Breast epithelium (tissue), 4 donors: Measurements from ENCODE around the gene TMEM131. TPM values are rescaled to one million over a fixed set of nuclear protein-coding genes. Genes with fewer than 3 reads are reported as not detected.

ENCODE experiments used
- DNase-seq, 2 donors: peaks; one replicate each; pipeline ENCODE4 v3.0.0-alpha.2; 2019; ENCODE audit warnings: low spot score in 2 of 2
- H3K27ac ChIP-seq, 2 donors: fragments of 200-600 bp; sonication (generic) in 1 of 2; one replicate each; pipeline ENCODE4 v1.5.1; 2016 to 2019; ENCODE audit warnings: mild to moderate bottlenecking in 1 of 2
- H3K27me3 ChIP-seq, 2 donors: fragments of 200-600 bp; sonication (generic) in 1 of 2; one replicate each; pipeline versions ENCODE4 v1.5.1 to v1.6.0; 2017 to 2019; ENCODE audit warnings: control low read depth in 1 of 2, mild to moderate bottlenecking in 1 of 2
- H3K36me3 ChIP-seq: fragments of 200-600 bp; one replicate; pipeline ENCODE4 v1.5.1; 2019
- H3K4me1 ChIP-seq, 2 donors: fragments of 200-600 bp; sonication (generic); one replicate each; pipeline ENCODE4 v1.5.1; 2016 to 2019; ENCODE audit warnings: control low read depth in 1 of 2
- H3K4me3 ChIP-seq, 3 donors: fragments of 200-600 bp; sonication (generic); 1 replicate in 2 of 3; 2 replicates in 1 of 3; pipeline ENCODE4 v1.5.1; 2016 to 2019; ENCODE audit warnings: mild to moderate bottlenecking in 3 of 3, moderate library complexity in 2 of 3
- H3K9me3 ChIP-seq, 2 donors: fragments of 200-600 bp; sonication (generic) in 1 of 2; one replicate each; pipeline ENCODE4 v1.5.1; 2016 to 2019; ENCODE audit warnings: control low read depth in 1 of 2
- POLR2A ChIP-seq: fragments of 450-650 bp; IDR thresholded peaks from one replicate; pipeline ENCODE4 v1.6.1; 2016; ENCODE audit warnings: antibody characterized with exemption, mild to moderate bottlenecking, moderate library complexity
- POLR2AphosphoS5 ChIP-seq, 3 donors: sonication (generic); formaldehyde crosslinking; IDR thresholded peaks; one replicate each; pipeline ENCODE4 v1.6.1; 2017; ENCODE audit warnings: antibody characterized with exemption in 3 of 3
- intact Hi-C: fragments of 100-400 bp; cut with DNase I; formaldehyde crosslinking; loops from one replicate; pipeline ENCODE4 v1.15.1; 2023; ENCODE audit warnings: low total_unique reads
- total RNA-seq, 3 donors: library from RNA; depleted of rRNA; stranded (reverse); fragments of >200 nt; gene quantifications; one replicate each; pipeline ENCODE4 v1.1.0, GENCODE V29; 2016
- TF ChIP-seq, protein P1 (sequence below), 3 donors: fragments of 450-650 bp; IDR thresholded peaks; one replicate each; pipeline ENCODE4 v1.5.1; 2016 to 2017; ENCODE audit warnings: antibody characterized with exemption in 3 of 3, mild to moderate bottlenecking in 3 of 3, moderate library complexity in 3 of 3

Gene TMEM131
- total RNA-seq, 3 donors from 2014 or later: 30.6 to 47.4 (median 41.3) TPM

DNA sequence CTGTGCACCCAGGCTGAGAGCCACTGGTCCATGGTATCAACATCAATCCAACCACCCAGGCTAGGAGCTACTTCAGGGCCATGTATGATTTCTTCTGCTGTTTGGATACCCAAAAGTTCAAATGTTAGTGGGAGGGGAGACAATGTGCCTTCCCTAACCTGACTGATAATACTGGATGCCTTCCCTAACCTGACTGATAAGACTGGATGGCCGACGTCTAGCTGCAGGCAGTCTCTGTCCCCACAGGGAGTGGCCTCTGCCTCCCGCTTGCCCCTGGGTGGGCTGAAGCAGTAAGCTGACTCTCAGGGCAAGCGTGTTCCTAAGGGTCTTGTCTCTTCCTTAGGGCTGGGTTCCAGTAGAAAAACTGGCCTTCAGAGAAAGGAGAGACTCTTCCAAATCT lies 216.6 kb downstream of the TMEM131 start:
- Histone ChIP-seq H3K27me3 (no peaks in the 10 kb centered on the region), H3K36me3 (peaks cover 6% of the 10 kb centered on the region), H3K4me3 (no peak overlapping the region), H3K4me1 (no peaks in the 10 kb centered on the region), H3K27ac (no peak overlapping the region), H3K9me3 (no peaks in the 10 kb centered on the region)
- TF ChIP-seq POLR2AphosphoS5 (IDR thresholded peaks at IDR 0.05): no peak
- TF ChIP-seq, protein P1, sequence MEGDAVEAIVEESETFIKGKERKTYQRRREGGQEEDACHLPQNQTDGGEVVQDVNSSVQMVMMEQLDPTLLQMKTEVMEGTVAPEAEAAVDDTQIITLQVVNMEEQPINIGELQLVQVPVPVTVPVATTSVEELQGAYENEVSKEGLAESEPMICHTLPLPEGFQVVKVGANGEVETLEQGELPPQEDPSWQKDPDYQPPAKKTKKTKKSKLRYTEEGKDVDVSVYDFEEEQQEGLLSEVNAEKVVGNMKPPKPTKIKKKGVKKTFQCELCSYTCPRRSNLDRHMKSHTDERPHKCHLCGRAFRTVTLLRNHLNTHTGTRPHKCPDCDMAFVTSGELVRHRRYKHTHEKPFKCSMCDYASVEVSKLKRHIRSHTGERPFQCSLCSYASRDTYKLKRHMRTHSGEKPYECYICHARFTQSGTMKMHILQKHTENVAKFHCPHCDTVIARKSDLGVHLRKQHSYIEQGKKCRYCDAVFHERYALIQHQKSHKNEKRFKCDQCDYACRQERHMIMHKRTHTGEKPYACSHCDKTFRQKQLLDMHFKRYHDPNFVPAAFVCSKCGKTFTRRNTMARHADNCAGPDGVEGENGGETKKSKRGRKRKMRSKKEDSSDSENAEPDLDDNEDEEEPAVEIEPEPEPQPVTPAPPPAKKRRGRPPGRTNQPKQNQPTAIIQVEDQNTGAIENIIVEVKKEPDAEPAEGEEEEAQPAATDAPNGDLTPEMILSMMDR (IDR thresholded peaks at IDR 0.05): no peak
- no peak for TF ChIP-seq POLR2A
- intact Hi-C loops: no loop called here
- DNase-seq: no peak

DNA sequence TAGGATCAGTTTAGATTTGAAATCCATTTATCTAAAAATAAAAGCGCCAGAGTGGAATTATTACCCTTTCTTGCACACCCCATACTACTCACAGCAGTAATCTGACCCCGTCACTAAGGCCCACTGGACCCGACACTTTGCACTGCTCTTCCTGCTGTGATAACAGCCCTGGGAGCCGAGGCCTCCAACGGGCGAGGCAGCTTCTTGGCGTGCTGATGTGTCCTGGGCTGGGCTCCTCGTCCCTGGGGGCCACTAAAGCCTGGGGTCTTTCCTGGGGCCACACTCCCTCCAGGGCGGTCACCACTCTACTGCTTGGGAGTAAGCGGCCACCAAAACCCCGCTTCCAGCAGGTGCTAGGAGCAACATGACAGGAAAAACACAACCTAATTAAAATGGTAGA lies 220.7 kb downstream of the TMEM131 start:
- H3K36me3 ChIP-seq: peaks cover 6% of the 10 kb centered on the region

DNA sequence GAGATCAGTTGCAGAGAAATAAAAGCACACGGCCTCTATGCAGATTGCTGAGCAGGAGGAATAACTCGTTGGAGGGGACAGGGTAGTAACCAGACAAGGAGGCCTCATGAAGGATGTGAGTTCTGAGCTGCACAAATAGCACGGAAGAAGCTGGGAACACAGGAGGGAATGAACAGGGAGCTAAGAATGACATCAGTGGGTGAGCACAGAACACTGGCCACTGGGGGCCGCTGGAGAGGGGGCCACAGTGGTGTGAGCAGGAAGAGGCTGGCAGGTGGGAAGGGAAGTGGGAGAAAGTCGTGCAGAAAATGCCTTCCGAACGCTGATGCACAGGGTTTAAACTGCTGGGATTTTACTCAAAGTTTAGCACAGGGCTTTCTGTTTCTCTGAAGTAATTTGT lies 221.3 kb downstream of the TMEM131 start:
- intact Hi-C loops: no loop called here
- H3K36me3 ChIP-seq: peaks cover 6% of the 10 kb centered on the region
- TF ChIP-seq POLR2A (no peak), POLR2AphosphoS5 (IDR thresholded peaks at IDR 0.05) (no peak)
- TF ChIP-seq, protein P1 (IDR thresholded peaks at IDR 0.05): no peak
- no peak for DNase-seq
- H3K27me3 ChIP-seq: no peaks in the 10 kb centered on the region
- no peaks in the 10 kb centered on the region for H3K9me3 ChIP-seq
- no peaks in the 10 kb centered on the region for H3K4me1 ChIP-seq
- no peak overlapping the region for H3K27ac ChIP-seq
- no peak overlapping the region for H3K4me3 ChIP-seq

More for the DNA sequence above, 220.7 kb downstream of the TMEM131 start:
- no peaks in the 10 kb centered on the region for H3K4me1 ChIP-seq
- no peak overlapping the region for H3K4me3 ChIP-seq
- intact Hi-C loops: no loop called here
- H3K9me3 ChIP-seq: no peaks in the 10 kb centered on the region
- no peak overlapping the region for H3K27ac ChIP-seq
- DNase-seq: no peak
- no peaks in the 10 kb centered on the region for H3K27me3 ChIP-seq
- TF ChIP-seq, protein P1 (IDR thresholded peaks at IDR 0.05): no peak
- TF ChIP-seq POLR2AphosphoS5 (IDR thresholded peaks at IDR 0.05) (no peak), POLR2A (no peak)

DNA sequence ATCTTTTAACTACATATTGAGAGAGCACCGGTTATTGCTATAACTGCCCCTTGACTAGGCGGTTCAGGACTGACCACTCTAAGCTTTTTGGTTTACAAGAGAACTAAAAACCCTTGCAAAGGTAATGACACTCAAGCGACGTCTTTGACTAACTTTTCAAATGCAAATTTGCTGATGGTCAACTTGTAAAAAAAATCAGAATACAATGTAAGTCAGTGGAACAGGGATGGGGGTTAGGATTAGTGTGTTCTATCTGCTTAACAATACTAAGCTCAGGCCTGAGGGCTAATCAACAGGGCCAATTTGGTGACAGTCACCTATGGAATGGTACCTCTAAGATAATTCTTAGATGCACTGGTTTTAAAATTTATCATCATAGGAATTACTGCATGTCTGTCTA lies 225.3 kb downstream of the TMEM131 start:
- Histone ChIP-seq H3K9me3 (no peaks in the 10 kb centered on the region), H3K27me3 (no peaks in the 10 kb centered on the region), H3K27ac (no peak overlapping the region), H3K4me1 (no peaks in the 10 kb centered on the region), H3K4me3 (no peak overlapping the region), H3K36me3 (peaks cover 3% of the 10 kb centered on the region)
- no peak for DNase-seq
- intact Hi-C loops: no loop called here
- TF ChIP-seq POLR2AphosphoS5 (IDR thresholded peaks at IDR 0.05) (no peak), POLR2A (no peak)
- TF ChIP-seq, protein P1 (IDR thresholded peaks at IDR 0.05): no peak

DNA sequence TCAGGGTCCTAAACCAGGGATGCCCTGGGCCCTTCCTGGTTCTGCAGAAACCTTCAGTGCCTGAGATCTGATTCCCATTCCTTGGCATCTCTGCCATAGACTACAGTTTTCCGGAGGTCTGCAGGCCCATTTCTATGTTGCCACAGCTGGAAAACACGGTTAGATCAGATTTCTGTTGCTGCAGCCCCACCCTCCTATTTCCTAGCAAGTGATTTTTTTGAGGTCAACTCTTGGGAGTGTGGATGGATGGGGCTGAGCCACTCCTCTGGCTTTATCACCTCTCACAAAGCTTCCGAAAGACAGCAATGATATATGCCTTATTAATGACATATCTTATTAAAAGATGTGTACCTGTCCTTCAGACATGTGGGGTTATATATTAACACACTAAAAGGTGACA lies 226.0 kb downstream of the TMEM131 start:
- no peaks in the 10 kb centered on the region for H3K36me3 ChIP-seq
- no peak for DNase-seq
- H3K27ac ChIP-seq: no peak overlapping the region
- intact Hi-C loops: no loop called here
- TF ChIP-seq POLR2AphosphoS5 (IDR thresholded peaks at IDR 0.05) (no peak), POLR2A (no peak)
- TF ChIP-seq, protein P1 (IDR thresholded peaks at IDR 0.05): no peak
- no peaks in the 10 kb centered on the region for H3K9me3 ChIP-seq
- no peak overlapping the region for H3K4me3 ChIP-seq
- H3K4me1 ChIP-seq: no peaks in the 10 kb centered on the region
- no peaks in the 10 kb centered on the region for H3K27me3 ChIP-seq
